GM19452 (cell line): ENCODE measurements around the gene KCNIP2.
A peak's percentile ranks its signal among the peaks of the same experiment; 100 is the strongest.
"Not testable (repeated sequence)": the region's sequence is repeated elsewhere in the genome, so short reads cannot be mapped to it uniquely, and the experiment has no call there.

ENCODE experiments used
- ATAC-seq: cut with Tn5 transposase; IDR thresholded peaks from one replicate; pipeline ENCODE4 v1.9.1; 2021; ENCODE audit not compliant: unreplicated experiment

Gene KCNIP2

GRCh38 chr10:101828766-101829551 is 14.6 kb downstream of the KCNIP2 start:
- no peak for ATAC-seq

GRCh38 chr10:101827919-101828600 is 15.5 kb downstream of the KCNIP2 start:
- no peak for ATAC-seq

- ATAC-seq, result no peak
These were observed 16.7 kb downstream of the KCNIP2 start for GRCh38 chr10:101826852-101827434.

- no peak for ATAC-seq
These were observed 18.9 kb downstream of the KCNIP2 start for GRCh38 chr10:101824736-101825135.

GRCh38 chr10:101818872-101819633 is 24.5 kb downstream of the KCNIP2 start:
- ATAC-seq, result peak; percentile 30

- peak; percentile 85 for ATAC-seq
These were observed 25.3 kb downstream of the KCNIP2 start, which contains the start of gene OGA for GRCh38 chr10:101818119-101818871. OGA (minus strand) TSS chr10:101818444; CDS start chr10:101818022, 422 bp downstream.

GRCh38 chr10:101817337-101818118 is 26.1 kb downstream of the KCNIP2 start:
- ATAC-seq, result peak; percentile 4

GRCh38 chr10:101816913-101817336 is 26.7 kb downstream of the KCNIP2 start:
- ATAC-seq, result no peak

- ATAC-seq, result no peak
These were observed 27.2 kb downstream of the KCNIP2 start for GRCh38 chr10:101816376-101816775.

GRCh38 chr10:101814466-101815071 is 29.0 kb downstream of the KCNIP2 start:
- no peak for ATAC-seq

GRCh38 chr10:101812606-101813005 is 31.0 kb downstream of the KCNIP2 start:
- no peak for ATAC-seq

- no peak for ATAC-seq
These were observed 36.4 kb downstream of the KCNIP2 start for GRCh38 chr10:101807158-101807557.

GRCh38 chr10:101803511-101803910 is 40.1 kb downstream of the KCNIP2 start:
- ATAC-seq, result no peak

GRCh38 chr10:101797403-101798059 is 46.1 kb downstream of the KCNIP2 start:
- no peak for ATAC-seq

GRCh38 chr10:101793526-101793925 is 50.1 kb downstream of the KCNIP2 start:
- ATAC-seq, result no peak

- ATAC-seq, result no peak
These were observed 53.9 kb downstream of the KCNIP2 start for GRCh38 chr10:101789686-101790085.

GRCh38 chr10:101789231-101789630 is 54.4 kb downstream of the KCNIP2 start:
- not testable (repeated sequence) for ATAC-seq

GRCh38 chr10:101785801-101786200 is 57.8 kb downstream of the KCNIP2 start:
- no peak for ATAC-seq

- no peak for ATAC-seq
These were observed 59.0 kb downstream of the KCNIP2 start for GRCh38 chr10:101784558-101784957.
